Left renal cortex interstitium (tissue), 4 donors: ENCODE data around the gene BHLHA15. TPM values are rescaled to one million over a fixed set of nuclear protein-coding genes. Genes with fewer than 3 reads are reported as not detected.

Experiments used
- DNase-seq, 4 donors: peaks; one replicate each; pipeline ENCODE4 v3.0.0-alpha.2; 2013; ENCODE audit warnings: low read depth in 4 of 4, low spot score in 2 of 4, missing footprints in 1 of 4
- polyA plus RNA-seq, 4 donors: library from polyadenylated mRNA; unstranded; fragments of 120-200 nt; gene quantifications; one replicate each; pipeline ENCODE4 v1.2.1, GENCODE V29; 2013; ENCODE audit not compliant: insufficient read length in 4 of 4

BHLHA15 gene
- under 1 TPM; 0.20 to 0.43 (median 0.32) TPM for polyA plus RNA-seq

- DNase-seq, result no peak
These were observed at the start of gene BHLHA15 for GRCh38 chr7:98211221-98211675. TSS of gene BHLHA15 (plus strand) at chr7:98211439. CDS start at chr7:98212310, 871 bp downstream.

DNA sequence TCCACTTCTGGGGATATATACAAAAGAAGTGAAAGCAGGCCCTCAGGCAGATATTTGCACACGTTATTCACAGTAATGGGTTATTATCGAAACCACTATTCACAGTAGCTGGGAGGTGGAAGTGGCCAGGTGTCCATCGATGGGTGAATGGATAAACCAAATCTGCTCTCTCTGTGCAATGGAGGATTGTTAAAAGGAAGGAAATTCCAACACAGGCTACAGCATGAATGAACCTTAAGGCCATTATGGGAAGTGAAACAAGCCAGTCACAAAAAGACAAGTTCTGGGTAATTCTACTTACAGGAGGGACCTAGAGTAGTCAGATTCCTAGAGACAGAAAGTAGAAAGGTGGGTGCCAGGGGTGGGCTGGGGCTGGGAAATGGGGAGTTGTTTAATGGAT lies 48.5 kb upstream of the BHLHA15 start:
- no peak for DNase-seq

DNA sequence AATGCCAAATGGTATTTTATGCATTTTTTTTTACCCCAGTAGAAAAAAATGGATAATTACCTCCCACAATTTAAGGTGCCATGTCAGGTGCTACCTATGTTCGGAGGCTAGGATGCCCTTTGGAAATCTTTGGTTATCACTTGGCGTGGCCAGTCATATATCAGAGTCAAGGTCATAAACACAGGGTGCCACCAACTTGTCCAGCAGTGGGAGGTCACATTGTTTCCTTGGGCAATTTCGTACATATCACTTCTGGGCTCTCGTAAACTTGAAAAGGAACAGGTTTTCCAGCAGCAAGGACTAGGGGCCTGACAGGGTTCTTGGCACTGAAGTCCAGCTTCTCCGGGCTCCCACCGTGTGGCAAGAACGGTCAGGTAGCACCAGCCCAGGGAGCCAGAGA lies 48.0 kb upstream of the BHLHA15 start:
- no peak for DNase-seq

DNA sequence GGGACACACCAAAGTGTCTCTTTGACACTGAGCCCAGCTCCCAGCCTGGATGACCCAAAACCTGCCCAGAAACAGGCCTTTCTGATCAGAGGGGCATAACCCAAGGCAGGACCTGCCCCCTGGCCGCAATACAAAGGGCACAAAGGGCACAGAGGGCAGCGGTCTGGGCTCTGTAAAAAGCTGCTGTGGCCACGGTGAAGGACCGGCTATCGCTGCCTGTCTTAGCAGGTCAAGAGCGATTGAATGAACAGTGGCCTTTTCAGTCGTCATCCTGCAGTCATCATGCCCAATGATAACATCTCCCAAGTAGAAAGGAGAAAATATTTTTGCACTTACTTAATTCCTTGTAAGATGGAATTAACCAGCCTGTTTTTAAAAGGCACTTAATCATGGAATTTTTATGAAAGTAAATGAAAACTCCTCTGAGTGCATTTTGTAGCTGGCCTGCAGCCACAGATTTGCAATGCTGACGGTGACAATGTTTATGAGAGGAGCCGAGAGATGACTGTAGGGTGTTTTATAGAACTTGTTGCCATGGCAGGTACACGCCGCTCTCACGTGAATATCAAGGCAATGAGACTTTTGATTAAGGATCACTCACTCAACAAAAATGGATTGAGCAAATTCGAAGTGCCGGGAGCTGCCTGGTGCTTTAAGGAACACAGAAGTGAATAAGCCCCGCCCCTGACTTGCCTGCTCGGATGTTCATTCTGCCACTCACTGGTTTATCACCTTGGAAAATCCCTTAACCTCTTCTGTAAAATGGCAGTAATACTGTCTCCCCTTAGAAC lies 47.3 kb upstream of the BHLHA15 start:
- DNase-seq, result no peak

DNA sequence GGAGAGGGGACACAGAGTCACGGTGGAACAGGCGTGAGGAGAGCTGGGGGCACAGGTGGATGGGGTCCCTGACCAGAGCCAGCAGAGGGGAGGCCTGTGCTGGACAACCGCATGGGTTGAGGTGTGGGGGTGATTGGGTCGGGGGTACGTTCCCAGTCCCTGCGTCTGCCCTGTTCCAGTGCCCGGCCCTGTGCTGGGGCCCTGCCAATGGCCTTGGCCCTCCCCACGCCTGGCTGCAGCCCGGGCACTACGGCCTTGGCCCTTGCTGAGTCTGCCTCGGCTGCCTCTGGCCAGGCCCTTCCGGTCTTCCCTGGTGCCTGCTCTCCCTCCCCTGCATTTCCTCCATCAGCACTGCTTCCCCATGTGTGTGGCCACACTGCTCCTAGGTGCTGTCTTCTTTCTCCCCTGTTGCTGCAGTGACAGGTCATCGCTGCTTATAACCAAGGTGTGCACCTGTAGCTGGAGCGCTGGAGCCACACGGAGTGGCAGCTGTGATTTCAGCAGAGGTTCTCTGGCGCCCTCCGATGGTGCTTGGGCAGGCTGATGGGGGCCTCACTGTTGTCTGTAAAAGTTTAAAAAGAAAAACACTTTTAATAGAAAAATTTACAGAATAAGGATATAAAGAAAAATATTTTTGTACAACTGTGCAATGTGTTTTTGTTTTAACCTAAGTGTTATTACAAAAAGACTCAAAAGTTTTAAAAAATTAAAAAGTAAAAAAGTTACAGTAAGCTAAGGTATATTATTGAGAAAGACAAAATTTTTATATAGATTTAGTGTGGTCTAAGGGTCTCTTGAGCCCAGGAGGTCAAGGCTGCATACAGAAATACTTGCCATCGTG lies 45.2 kb upstream of the BHLHA15 start:
- no peak for DNase-seq

- no peak for DNase-seq
These were observed 44.6 kb upstream of the BHLHA15 start for GRCh38 chr7:98166668-98166970.

DNA sequence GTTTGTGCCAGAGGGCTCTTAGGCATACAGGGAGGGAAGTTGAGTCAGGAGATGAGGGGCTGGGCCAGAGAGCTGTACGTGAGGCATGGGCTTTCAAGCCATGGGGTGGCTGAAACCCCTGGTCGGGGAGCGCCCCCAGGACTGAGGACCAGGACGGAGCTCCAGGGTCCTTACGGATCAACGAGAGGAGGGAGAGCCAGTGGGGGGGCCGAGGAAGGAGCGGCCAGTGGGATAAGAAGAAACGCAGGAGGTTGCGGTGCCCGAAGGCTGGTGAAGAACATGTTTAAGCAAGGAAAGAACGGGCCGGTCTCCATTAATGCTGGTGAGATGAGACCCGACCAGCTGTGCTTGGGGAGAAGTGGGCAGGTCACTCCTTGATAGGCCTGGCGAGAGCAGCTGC lies 43.6 kb upstream of the BHLHA15 start:
- DNase-seq, result no peak

DNA sequence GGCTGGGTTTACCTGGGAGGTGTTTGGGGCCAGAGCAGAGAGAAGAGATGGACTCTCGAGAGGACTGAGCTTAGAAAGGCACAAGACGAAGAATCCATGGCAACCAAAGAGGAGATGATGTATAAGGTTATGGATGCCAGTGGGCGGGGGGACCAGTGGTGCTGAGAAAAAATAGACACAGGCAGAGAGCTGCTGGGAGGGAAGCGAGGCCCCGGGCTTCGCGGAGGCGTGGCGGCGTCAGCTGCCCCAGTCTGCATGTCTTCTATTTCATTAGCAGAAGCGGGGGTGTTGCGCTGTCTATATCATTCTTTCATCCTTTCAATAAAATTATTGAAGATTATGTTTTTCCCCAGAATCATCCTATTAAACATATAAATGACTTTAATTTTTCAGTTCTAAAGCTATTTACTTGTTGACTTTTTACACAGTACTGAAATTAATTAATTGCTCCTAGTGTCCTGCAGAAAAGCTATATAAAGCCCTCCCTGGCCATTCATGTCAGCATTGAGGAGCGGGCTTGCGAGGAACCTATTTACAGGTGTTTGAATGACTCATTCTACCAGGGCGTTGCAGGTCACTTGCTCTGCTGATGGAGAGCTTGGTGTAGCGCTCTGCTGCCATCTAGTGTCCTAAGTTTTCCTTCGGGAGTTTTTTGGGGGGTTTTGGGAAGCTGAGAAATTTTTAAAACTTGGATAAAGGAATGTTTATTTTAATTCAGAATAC lies 42.9 kb upstream of the BHLHA15 start:
- DNase-seq, result peak; percentile 34 to 52 (median 39)

GRCh38 chr7:98168904-98169621 lies 42.2 kb upstream of the BHLHA15 start:
- DNase-seq, result no peak

GRCh38 chr7:98170966-98171365 lies 40.3 kb upstream of the BHLHA15 start:
- DNase-seq, result no peak

GRCh38 chr7:98171449-98171848 lies 39.8 kb upstream of the BHLHA15 start:
- no peak for DNase-seq

- no peak for DNase-seq
These were observed 36.6 kb upstream of the BHLHA15 start for GRCh38 chr7:98174334-98175259.

DNA sequence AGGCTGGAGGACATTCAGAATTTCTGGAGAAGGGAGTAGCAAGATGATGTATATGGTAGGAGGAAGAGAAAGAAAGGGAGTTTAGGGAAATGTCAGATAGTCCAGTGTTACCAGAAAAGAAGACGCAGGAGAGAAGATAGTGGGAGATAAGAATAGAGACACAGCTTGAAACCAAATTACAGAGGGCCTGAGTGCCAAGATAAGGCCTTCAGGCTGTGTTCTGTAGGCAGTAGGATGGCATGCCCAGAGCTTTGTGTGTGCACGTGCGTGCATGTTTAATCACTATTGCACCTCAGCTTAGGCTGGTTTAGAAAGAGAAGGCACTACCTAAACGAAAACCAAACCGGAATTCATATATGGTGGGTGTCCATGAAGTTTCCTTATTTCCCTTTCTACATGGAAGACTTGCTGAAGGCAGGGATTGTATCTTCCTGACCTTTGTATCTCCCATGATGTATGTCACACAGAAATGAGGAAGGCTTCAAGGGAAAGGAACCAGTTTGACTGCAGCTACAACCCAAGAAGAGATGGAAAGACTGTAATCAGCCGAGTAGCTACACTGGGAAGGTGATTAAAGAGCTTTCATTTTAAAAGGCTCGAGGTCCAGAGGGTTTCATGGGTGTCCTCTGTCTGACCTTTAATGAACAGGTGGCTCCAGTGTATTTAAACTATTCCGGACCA lies 35.8 kb upstream of the BHLHA15 start:
- DNase-seq, result no peak

- DNase-seq, result no peak
These were observed 33.7 kb upstream of the BHLHA15 start for GRCh38 chr7:98177553-98177952.

GRCh38 chr7:98178321-98178720 lies 32.9 kb upstream of the BHLHA15 start:
- no peak for DNase-seq

DNA sequence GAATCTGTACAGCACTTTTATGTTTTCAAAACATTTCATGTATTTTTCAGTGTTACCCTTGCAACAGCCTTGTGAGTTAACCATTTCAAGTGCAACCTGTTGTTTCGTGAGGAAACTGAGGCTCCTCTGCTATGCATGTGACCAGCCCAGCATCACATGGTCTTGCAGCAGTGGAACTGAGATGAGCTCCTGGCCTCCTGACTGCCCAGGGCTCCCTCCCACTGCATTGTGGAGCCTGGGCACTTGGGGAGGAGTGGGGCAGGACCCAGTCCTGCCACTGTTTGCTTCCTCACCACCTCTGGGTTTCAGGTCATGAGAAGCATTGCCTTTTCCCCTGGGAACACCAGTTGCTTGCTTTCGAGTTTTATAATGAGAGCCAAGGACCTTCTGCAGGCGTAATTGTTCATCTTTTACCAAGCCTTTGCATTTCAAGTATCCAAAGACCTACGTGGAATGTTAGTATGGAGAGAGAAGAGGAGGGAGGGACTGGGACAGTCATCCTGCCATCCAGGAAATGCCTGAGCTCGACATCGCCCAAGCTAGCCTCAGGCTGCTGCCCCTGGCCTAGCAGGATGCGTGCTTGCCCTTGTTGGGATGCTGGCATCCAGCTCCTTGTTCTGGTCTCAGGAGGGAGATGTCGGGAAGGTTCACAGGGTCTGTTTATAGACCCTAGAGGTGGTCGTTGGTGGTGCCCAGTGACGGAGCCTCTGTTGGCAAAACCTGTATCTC lies 32.3 kb upstream of the BHLHA15 start:
- DNase-seq, result no peak

DNA sequence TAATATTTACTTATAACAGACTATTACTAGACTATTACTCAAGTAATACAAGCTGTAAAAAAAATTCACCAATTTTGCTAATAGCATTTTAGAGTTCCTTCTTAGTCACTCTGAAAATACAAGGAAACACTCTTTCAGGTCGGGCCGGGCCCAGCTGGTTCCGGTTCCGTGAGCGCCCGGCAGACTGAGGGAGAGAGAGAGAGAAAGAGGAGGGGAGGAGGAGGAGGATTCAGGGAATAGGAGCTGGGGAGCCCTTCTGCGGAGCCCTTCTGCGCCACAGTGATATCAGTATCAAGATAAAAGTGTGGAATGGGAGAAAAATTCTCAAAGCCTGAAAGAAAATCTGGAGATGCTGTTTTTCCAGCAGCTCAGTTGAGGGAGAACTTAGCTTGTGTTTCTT lies 30.5 kb upstream of the BHLHA15 start:
- no peak for DNase-seq

GRCh38 chr7:98185101-98185500 lies 26.1 kb upstream of the BHLHA15 start:
- DNase-seq, result no peak
